GM04503 (cell line): ENCODE results near the gene ZNF638.
A peak's percentile ranks its signal among the peaks of the same experiment; 100 is the strongest.

ENCODE experiments used
- DNase-seq: peaks from one replicate; pipeline ENCODE4 v3.0.0-alpha.2; 2012; ENCODE audit warnings: low read depth

Gene ZNF638

DNA sequence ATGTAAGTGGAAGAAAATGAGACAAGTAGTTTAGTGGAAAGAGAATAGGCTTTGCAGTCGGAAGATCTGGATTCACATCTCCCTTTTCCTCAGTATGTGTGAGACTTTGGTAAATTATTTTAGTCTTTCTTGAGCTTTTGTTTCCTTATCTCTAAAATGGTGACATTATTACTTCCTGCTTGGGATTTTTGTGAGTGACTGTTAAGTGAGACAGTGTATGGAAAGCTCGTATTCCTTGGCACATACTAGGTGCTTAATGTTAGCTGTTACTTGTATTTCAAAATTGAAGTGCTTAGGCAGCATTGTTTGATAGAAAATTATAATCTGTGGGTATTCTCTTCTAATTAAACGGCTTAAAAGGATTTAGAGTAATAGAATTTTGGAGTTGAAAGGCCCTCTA lies 2.0 kb downstream of the ZNF638 start:
- DNase-seq, result no peak

DNA sequence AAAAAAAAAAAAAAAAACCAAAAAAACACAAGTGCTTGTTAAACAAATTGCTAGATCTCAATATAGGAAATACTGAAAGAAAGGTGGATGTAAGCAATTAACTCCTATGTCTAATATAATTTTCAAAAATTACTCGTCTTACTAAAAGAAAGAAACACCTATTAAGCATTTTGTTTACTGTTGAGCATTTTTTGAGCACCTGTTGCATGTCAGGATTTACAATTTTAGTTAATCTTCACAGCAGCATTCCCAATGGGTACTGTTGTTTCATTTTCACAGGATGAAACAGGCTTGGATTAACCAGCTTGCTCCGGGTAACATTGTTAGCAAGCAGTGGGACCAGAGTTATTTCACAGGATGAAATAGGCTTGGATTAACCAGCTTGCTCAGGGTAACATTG lies 4.8 kb downstream of the ZNF638 start:
- no peak for DNase-seq

DNA sequence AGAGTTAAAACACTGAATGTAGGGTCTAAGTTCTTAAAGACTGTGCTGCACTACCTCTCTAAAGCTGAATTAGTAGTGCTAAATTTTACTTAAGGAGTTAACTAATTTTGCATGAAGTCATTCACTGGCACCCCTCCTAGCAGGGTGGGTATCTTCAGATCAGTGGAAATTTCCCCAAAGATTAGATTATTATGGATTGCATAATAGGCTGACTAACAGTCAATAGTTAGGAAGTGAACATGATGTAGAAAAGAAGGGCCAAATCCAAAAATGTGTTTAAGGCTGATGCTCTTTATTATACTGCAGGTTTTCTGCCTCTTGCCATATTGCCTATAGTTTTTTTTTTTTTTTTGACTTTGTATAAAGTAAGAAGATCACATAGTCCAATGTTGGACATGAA lies 5.2 kb downstream of the ZNF638 start:
- peak; percentile 18 for DNase-seq

DNA sequence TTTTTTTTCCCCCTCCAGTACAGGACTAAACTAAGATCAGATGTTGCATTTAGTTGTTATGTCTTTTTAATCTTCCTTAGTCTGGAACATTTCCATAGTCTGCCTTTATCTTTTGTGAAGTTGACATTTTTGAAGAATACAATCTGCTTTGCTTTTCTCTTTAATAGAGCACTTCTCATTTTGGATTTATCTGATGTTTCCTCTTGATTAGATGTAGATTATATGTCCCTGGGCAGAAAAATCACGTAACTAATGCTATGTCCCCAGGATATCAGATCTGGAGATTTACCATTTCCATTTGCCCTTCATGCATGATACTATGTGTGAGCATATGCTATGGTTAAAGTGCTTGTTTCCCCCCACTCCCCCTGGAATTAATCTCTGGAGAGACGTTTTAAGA lies 6.2 kb downstream of the ZNF638 start:
- DNase-seq, result no peak

DNA sequence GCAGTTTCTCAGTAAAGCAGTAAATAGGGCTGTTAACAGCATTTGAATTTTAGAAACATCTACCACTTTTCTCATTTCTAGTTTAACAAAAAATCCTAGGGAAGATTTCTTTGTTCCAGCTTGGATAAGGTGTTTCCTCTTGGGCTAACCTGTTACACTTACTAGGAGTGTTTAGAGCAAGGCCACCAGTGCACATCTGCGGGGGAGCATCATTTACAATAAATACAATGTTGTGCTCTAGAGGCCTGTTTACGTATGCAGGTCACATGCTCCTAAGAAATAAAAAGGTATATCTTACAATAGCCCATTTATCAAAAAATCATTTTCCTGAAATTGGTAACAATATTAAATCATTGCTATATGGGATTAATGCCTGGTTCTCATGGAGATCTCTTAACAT lies 8.1 kb downstream of the ZNF638 start:
- DNase-seq, result no peak

DNA sequence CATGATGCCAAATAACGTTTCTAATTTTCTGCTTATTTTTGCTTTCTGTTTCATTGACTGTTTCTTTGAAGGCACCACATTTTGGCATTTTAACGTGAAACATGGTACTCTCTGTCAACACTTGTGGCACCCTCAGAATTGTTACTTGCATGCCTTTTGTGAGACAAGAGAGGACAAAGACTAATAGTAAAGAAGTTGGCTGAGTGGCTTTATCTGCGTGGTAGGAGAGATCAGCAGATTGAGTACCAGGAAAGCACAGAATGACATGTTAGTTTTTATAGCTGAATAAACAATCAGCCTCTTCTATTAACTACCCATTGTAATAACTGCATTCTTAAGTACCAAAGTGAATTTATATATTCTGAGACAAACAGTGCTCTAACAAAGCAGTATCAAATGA lies 8.6 kb downstream of the ZNF638 start:
- DNase-seq, result no peak

DNA sequence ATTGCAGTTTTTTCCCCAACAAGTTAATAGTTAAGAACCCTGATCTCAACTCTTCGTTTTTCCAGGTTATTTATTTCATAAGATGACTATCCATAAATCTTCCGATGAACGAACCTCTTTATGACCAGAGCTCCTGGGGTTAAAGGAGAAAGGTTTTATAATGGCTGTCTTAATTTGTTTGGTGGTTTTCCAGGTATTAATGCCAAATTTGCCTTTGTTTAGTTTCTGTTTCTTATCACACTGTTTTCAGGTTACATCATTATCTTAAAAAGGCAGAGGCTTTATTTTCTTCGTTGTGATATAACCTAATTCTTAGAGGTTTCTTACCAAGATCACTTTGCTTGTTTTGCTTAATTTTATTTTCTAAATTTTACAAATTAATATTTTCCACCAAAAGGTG lies 10.1 kb downstream of the ZNF638 start:
- no peak for DNase-seq

DNA sequence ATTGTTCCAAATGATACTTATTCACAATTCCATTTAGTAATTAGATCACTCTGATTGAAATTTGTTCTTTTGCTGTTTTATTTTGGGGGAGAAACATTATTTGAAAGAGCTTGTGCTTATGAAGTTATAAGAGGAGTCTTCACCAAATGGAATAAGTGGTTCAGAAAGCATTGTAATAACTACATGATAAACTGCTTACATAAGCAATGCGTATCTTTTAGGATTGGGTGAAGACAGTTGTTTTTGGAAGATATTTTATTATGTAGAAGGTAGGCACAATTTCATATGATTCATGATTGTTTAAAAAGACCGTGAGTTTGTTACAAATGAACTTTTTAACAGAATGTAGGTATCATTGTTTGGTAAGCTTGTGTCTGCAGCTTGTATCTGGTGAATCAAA lies 14.5 kb downstream of the ZNF638 start:
- DNase-seq, result no peak

DNA sequence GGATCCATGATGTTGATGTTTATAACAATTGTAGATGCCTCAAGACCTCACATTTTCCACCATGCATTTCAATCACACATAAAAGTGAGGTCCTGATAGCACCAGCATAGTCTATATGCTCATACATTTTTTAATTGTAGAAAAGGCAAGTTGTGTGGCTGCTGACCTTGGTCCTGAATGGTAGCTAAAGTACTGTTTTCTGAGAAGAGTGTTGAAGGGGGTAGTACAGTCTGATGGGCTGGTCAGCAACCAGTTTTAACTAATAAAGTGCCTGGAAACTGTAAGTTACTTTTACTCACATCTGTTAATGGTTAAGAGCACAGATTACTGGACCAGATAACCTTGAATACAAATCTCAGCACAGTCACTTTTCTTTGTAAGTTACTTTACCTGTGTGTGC lies 15.9 kb downstream of the ZNF638 start:
- DNase-seq, result no peak

DNA sequence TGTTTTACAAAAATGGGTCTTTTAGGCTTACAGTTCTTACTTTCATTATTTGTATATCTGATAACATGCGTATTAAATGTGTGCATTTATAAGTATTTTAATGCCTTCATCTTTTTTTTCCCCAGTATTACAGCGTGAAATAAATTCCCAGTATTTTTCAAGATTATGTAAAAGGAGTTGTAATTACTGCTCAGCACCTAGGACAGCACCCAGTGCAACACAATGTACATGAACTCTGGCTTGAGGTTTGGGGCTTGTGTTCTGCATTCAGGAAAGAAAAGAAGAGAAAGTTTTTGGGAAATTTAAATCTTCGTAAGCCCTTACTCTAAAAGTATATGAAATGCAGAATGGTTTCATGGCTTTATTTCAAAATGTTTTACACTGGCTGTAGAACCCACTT lies 16.7 kb downstream of the ZNF638 start:
- DNase-seq, result no peak

DNA sequence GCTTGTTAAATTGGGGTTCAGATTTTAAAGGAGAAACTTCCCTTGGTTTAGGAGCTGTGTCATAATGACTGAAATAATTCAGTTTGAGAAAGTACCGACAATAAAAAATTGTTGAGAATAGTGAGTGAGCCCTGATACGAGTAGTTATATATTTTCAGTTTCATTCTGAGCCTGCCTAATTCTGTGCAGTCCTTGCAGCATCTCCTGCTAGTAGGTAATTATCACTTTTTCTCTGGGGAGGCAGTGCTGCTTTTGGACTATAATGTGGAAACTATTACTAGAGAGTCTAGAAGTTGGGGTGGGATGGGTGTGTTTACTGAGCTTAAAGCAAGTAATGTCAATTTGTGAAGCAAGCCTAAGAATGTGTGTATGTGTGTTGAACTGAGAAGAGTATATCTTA lies 21.7 kb downstream of the ZNF638 start:
- no peak for DNase-seq

DNA sequence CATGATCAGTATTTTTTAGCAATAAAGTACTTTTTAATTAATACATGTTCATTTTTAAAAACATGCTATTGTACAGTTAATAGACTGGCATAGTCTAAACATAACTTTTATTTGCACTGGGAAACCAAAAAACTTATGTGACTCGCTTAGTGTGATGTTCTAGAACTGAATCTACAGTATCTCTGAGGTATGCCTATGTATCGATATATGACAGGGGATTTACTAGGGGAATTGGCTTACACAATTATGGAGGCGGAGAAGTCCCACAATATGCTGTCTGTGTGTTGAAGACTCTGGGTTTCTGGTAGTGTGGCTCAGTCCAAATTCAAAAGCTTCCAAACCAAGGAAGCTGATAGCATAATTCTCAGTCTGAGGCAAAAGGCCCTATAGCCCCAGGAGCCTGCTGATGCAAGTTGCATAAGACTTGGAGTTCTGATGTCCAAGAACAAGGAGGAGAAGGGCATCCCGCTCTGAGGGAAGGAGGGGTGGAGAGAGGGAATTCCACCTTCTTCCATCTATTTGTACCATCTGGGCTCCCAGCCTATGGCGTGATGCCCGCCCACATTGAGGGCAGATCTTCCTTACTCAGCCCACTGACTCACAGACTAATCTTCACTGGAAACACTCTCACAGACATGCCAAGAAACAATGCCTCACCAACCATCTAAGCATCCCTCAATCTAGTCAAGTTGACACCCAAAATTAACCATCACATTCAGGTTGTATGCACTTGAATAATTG lies 27.5 kb downstream of the ZNF638 start:
- no peak for DNase-seq

DNA sequence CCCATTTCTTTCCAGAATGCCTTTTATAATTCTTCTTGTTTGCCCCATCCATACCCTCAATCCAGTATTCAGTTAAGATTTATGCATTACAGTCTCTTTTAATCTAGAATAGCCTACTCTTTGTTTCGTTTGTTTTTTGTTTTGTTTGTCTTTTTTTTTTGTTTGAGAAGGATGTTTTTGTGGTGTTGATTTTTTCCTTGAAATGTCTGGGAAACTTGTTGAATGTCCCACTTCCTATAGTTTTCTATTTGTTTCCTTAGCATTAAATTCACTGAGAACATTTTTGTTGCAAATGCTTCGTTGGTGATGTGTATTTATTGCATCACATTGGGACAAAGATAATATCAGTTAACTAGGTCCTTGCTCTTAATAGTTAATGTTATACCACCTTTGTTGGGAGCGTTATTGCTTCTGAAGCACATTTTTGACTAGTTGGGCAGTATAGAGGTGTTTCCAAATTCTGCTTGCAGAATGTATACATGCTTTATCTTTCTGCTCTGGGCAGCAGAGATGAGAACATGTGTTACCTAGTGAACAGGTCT lies 28.9 kb downstream of the ZNF638 start:
- no peak for DNase-seq

DNA sequence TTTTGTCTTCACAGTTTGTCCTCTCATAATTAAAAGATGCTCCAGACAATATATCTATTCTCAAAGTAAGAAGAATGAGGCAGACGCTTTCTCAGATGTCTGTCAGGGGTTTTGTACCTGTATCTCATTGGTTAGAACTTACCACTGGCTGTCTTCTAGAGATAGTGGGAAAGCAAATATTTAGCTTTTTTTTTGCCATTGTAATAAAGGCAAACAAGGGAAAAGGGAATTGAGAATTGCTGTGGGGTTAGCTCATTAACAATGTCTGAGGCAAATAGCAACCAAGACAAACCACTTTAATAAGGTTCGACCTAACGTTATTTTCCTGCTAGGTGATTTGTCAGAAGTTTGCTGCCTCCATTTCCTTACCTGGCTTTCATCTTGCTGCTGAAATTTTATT lies 30.0 kb downstream of the ZNF638 start:
- DNase-seq, result no peak

DNA sequence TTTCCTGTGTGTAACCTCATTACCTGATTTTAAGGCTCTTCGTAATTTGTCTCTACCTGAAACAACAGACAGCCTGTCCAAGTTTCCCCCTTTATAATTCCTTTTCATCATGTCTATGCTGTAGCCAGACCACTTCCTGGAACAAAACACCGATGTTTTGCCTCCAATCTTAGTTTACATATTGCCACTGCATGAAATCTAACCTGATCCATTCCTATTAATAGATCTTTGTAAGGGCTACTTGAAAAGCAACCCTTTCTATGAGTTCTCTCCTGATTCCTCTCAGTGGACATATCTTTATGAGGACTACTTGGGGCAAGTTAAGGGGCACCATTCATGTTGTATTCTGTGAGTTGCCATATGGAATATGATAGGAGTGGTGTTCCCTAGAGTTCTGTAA lies 30.9 kb downstream of the ZNF638 start:
- DNase-seq, result no peak

DNA sequence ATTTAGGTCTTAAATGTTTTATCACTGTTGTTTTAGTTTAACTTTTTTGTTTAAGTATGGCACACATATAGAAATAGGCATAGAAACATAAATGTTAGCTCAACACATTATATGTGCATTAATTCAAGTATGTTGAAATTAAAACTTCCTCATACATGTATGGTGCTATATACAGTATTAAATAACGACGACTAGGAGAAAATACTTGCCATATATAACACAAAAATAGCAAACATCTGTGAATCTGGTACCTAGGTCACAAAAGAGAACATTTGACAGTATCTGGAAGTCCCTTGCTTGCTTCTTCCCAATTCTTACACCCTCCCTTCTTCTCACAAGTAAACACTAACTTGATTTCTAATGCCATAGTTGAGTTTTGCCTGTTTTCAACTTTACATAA lies 38.4 kb downstream of the ZNF638 start:
- no peak for DNase-seq

DNA sequence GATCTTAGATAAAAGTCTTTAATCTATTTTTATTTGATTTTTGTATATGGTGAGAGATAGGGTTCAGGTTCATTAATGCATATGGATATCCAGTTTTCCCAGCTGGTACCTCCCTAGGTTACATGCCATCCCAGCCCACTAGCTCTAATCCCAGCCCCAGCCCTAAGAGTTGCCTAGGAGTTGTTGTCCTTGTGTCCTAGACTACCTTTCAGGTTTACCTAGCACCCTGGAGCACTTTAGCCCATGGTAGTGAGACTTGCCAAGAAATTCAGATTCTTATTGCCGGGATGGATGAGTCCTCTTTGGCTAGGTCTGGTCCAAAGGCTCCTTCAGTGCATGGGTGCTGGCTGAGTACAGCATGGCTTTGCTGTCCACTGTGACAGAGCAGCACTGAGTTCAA lies 40.5 kb downstream of the ZNF638 start:
- DNase-seq, result no peak

DNA sequence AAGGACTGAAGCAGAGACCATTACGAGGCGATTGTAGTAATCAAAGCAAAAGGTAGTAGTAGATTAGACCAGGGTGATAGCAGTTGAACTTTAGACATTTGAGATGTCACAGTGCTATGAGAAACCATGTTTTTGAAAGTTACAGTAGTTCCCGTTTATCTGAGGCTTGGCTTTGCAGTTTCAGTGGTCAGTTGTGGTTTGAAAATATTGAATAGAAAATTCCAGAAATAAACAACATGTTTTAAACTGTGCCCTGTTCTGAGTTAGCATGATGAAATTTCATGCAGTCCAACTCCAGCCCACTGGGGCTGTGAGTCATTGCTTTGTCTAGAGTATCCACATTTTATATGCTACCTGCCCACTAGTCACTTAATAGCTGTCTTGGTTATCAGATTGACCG lies 47.5 kb downstream of the ZNF638 start:
- DNase-seq, result peak; percentile 28

DNA sequence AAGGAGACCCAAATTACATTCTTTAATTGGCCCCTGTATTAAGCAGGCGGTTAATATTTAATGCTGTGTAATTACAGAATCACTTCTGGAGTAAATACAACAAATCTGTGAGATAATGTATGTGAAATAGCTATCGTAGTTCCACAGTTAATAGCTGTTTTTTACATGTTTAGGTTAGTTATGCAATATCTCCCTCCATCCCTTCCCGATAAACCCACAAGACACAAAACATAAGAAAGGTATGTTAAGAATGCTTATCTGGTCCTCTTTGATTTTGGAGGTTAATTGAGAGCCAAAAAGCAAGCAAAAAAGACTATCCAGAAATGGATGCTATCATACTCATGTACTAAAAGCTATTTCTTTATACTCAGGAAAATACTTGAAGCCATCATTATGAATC lies 49.1 kb downstream of the ZNF638 start:
- no peak for DNase-seq

DNA sequence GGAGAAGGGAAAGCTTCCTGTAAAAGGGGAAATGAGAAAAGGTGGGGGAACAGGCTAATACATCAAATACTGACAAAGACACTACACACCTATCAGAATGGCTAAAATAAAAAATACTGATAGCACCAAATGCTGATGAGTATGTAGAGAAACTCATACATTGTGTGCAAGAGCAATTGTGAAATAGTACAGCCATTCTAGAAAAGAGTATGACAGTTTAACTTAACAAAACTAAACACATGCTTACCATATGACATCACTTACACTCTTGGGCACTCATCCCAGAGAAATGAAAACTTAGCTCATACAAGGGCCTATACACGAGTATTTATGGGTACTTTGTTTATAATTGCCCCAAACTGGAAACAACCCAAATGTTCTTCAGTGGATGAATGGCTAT lies 53.4 kb downstream of the ZNF638 start:
- DNase-seq, result peak; percentile 50

DNA sequence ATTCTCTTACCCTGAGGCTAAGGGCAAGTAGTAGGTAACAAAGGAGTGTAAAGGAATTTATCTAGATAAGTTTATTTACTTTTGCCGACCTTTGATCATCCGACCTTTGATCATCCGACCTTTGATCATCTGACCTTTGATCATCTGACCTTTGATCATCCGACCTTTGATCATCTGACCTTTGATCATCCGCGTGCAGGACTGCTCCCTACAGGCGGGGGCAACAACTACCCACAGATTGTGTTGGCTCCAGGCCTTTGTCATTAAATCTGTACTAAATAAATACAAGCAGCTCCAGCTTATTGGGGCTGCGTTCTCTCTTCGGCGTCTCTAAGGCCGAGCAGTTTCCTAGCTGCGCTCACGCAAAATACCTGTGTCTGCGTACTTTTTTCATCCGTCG lies 56.6 kb downstream of the ZNF638 start:
- no peak for DNase-seq

DNA sequence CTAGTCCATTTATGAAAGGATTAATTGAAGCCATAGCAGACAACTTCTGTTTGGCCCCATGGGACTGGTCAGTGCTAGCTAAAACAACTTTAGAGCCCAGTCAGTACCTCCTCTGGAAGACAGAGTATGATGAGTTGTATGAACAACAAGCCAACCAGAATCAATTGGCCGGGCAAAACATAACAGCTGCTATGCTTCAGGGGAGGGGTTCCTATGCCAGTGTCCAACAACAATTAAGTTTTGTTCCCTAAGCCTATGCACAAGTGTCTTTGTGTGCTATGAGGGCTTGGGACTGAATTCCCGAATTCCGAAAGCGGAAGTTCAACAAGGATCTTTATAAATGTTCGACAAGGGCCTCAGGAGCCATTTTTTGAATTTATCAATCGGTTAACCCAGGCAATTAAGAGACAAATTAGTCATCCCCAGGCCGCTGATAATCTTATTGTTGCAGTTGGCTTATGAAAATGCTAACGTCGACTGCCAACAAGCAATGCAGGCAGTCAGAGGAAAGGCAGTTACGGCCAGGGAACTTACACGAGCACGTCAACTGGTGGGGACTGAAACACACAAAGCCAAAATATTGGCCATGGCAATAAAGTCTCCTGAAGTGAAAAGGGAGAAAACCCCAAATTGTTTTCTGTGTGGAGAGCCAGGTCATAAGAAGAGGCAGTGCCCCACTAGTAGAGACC lies 57.9 kb downstream of the ZNF638 start:
- no peak for DNase-seq

DNA sequence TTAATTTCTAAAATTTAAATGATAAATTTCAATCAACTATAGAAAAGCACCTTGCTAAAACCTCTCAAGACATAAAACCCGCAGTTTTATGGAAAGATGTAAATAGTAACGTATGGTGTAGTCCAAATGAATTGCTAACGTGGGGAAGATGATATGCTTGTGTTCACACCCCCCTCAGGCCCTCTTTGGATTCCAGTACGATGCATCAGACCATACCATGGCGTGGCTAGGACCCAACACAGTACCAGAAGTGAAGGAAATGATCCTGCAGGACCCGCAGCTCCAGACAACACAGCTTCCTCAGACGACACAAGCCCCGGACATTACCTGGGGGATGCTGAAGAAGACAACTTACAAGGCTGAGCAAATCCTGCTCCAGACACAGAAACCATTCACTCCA lies 61.6 kb downstream of the ZNF638 start:
- DNase-seq, result no peak

DNA sequence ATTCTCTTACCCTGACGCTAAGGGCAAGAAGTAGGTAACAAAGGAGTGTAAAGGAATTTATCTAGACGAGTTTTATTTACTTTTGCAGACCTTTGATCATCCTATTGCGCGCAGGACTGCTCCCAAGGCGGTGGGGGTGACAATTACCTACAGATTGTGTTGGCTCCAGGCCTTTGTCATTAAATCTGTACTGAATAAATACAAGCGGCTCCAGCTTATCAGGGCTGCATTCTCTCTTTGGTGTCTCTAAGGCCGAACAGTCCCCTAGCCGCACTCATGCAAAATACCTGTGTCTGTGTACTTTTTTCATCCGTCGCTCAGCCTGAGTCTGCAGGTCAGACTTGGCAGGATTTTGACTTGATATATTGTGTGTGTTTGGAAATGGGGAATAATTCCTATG lies 63.9 kb downstream of the ZNF638 start:
- no peak for DNase-seq
